GM20000 (cell line): ENCODE data around the gene CHST11.

Experiments used
- DNase-seq: peaks from one replicate; pipeline ENCODE4 v3.0.0; 2012; ENCODE audit warnings: low spot score
- TF ChIP-seq, protein P1 (sequence below): IDR thresholded peaks from 2 replicates; pipeline ENCODE4 v1.5.1; 2012; ENCODE audit warnings: mild to moderate bottlenecking, control low read depth; ENCODE audit errors: extremely low read depth, missing control alignments

Gene CHST11

DNA sequence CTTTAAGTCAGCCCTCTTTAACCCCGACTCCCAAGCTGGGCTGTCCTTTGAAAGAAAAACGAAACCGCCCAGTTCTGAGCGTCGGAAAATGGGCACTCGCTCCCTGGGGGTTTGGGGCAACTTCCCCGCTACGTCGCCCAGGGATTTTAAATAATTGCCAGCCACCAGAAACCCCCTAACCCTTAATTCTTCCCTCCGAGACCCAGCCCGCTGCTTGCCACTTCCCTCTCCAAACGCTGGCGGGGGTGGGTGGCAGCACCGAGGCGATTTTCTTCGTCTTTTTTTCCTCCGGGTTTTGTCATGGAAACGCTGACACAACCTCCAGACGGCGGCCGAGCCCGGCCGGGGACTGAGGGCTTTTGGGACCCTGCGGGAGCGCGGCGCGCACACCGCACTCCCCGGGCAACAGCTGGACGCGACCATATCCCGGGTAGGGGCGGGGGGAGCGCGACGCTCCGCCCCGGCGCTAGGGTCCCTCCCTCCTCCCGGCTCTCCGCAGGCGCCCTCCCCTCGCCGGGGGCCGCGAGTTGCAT lies at the start of gene CHST11:
TSS of gene CHST11 (plus strand) at position 532 of the 533 bp plus-strand sequence.
- TF ChIP-seq, protein P1, sequence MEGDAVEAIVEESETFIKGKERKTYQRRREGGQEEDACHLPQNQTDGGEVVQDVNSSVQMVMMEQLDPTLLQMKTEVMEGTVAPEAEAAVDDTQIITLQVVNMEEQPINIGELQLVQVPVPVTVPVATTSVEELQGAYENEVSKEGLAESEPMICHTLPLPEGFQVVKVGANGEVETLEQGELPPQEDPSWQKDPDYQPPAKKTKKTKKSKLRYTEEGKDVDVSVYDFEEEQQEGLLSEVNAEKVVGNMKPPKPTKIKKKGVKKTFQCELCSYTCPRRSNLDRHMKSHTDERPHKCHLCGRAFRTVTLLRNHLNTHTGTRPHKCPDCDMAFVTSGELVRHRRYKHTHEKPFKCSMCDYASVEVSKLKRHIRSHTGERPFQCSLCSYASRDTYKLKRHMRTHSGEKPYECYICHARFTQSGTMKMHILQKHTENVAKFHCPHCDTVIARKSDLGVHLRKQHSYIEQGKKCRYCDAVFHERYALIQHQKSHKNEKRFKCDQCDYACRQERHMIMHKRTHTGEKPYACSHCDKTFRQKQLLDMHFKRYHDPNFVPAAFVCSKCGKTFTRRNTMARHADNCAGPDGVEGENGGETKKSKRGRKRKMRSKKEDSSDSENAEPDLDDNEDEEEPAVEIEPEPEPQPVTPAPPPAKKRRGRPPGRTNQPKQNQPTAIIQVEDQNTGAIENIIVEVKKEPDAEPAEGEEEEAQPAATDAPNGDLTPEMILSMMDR, result no peak
- DNase-seq, result peak; percentile 94

DNA sequence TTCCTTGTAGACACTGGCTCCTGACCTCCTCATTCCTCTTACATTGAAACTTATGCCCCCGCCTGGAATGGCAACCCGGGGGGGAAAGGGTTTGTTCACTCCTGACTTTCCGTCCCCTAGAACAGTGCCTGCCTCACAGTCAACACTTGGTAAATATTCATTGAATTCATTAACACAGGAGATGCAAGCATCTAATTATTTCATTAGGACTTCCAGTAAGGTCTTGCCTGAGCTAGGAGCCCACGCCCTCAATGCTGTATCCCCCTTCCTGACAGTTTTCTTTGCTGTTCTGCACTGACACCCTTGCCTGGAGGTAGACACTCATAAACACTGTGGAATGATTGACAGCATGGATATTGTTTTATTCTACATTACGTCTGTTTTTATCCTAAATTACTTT lies 49.3 kb upstream of the CHST11 start:
- no peak for DNase-seq
- TF ChIP-seq, protein P1, result no peak

- TF ChIP-seq, protein P1, result no peak
- no peak for DNase-seq
These were observed 48.8 kb upstream of the CHST11 start for GRCh38 chr12:104407922-104408321.

DNA sequence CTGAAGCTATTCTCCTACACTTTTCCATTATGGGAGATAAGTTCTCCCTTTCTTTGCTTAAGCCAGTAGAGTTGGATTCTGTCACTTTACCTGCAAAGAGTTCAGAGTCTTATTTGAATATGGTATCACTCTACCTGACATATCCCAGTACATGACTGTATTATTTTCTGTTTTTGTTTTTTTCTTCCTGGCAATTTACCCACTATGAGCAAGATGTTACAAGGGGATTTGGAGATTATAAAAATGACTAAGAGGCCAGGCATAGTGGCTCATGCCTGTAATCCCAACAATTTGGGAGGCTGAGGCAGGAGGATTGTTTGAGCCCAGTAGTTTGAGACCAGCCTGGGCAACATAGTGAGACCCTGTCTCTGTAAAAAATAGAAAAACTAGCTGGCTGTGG lies 46.4 kb upstream of the CHST11 start:
- DNase-seq, result no peak

DNA sequence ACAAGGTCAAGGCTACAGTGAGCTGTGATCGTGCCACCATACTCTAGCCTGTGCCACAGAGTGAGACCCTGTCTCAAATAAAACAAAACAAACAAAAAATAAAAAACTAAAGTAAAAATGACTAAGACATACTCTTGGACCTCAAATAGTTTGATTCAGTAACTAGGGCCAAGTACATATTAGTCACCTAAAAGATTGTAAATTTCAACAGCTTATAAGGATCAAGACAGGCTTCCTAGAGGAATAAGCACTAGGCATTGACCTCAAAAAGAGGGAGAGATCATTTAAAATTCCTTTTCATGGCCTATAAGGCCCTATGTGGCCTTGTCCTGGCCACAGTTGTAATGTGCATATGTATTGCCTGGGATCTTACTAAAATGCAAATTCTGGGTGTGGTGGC lies 46.0 kb upstream of the CHST11 start:
- no peak for DNase-seq
- TF ChIP-seq, protein P1, result no peak

More for the DNA sequence above, 46.4 kb upstream of the CHST11 start:
- TF ChIP-seq, protein P1, result no peak

GRCh38 chr12:104411826-104412641 lies 44.7 kb upstream of the CHST11 start:
- DNase-seq, result peak; percentile 17
- TF ChIP-seq, protein P1, result no peak

GRCh38 chr12:104412681-104413080 lies 44.1 kb upstream of the CHST11 start:
- TF ChIP-seq, protein P1, result no peak
- peak; percentile 8 for DNase-seq
